Lower leg skin (tissue), 4 donors: Measurements from ENCODE around the gene SLC6A2. TPM values are rescaled to one million over a fixed set of nuclear protein-coding genes. Genes with fewer than 3 reads are reported as not detected.

Source experiments
- DNase-seq, 2 donors: peaks; one replicate each; pipeline ENCODE4 v3.0.0-alpha.2; 2019; ENCODE audit warnings: low spot score in 2 of 2
- H3K4me3 ChIP-seq: fragments of 200-600 bp; sonication (generic); 2 replicates; pipeline ENCODE4 v1.5.1; 2017; ENCODE audit warnings: mild to moderate bottlenecking, low read depth; ENCODE audit not compliant: poor library complexity, severe bottlenecking
- CTCF ChIP-seq, 3 donors: fragments of 450-650 bp; IDR thresholded peaks; one replicate each; pipeline ENCODE4 v1.5.1; 2016; ENCODE audit warnings: antibody characterized with exemption in 3 of 3, mild to moderate bottlenecking in 3 of 3, moderate library complexity in 2 of 3
- POLR2A ChIP-seq, 2 donors: fragments of 450-650 bp; IDR thresholded peaks; one replicate each; pipeline ENCODE4 v1.6.1; 2016 to 2017; ENCODE audit warnings: antibody characterized with exemption in 2 of 2, mild to moderate bottlenecking in 1 of 2, moderate library complexity in 1 of 2
- WGBS, 2 donors: methylation state at CpG; one replicate each; pipeline ENCODE4 v1.1.5; 2018; 5-methylcytosine and 5-hydroxymethylcytosine counted together
- intact Hi-C: fragments of 100-400 bp; cut with DNase I; formaldehyde crosslinking; loops from one replicate; pipeline ENCODE4 v1.15.0; 2023; ENCODE audit warnings: low total_unique reads
- total RNA-seq, 4 donors: library from RNA; depleted of rRNA; stranded (reverse); fragments of >200 nt; gene quantifications; one replicate each; pipeline ENCODE4 v1.1.0, GENCODE V29; 2016

SLC6A2 gene
- total RNA-seq, 4 donors from 2014 or later, result 2.3 to 26.1 (median 8.7) TPM

DNA sequence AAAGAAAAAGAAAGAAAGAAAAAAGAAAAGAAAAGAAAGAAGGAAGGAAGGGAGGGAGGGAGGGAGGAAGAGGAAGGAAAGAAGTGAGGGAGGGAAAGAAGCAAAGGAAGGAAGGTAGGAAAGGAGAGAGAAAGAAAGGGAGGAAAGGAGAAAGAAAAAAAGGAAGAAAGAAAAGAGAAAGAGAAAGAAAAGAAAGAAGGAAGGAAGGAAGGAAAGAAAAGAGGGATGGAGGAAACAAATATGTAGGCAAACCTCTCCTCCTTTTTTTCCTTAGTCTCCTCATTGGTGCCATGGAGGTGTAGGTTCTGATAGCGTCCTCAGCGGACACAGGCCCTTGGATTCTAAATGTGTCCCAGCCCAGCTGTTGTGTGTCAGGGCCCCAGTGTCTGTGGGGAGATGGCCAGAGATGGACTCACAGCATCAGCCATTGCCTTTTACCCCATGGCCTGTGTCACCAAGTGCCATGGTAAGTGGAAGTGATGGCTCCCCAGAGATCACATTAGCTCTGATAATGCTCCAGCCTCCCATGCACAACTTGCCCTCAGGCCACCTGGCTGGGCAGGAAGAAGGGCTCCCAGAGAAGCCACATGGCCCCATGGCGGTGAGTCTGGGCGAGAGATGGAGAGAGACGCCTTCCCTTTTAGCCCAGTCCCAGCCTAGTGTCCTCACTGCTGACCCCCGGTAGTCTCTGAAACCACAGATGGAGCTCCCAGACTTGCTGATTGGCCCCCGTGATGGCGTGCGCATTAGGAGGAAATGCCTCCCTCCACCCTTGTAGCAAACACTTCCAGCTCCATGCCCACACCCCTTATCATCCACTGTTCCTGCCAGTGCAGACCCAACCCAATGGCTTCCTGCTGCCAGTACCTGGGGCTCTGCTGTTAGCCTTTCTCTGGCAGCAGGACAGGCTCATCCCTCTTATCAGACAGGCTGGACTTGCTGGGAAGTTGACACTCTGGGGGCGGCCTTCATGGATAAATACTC, 3.7 kb upstream of the SLC6A2 start:
- DNase-seq, result peak in 1 of 2 donors; percentile 66
- H3K4me3 ChIP-seq, result no peak overlapping the region
- 74 to 80% methylated on average over 10 of the region's 10 CpGs for WGBS, 2 donors
- no peak for TF ChIP-seq CTCF (IDR thresholded peaks at IDR 0.05)
- TF ChIP-seq POLR2A (IDR thresholded peaks at IDR 0.05), result no peak
- intact Hi-C loops, result no loop called here

GRCh38 chr16:55653106-55653505, 2.7 kb upstream of the SLC6A2 start:
- WGBS, 2 donors, result 84 to 91% methylated on average over 2 of the region's 2 CpGs
- no peak overlapping the region for H3K4me3 ChIP-seq
- intact Hi-C loops, result no loop called here
- no peak for DNase-seq
- TF ChIP-seq POLR2A (IDR thresholded peaks at IDR 0.05), result no peak
- no peak for TF ChIP-seq CTCF (IDR thresholded peaks at IDR 0.05)

DNA sequence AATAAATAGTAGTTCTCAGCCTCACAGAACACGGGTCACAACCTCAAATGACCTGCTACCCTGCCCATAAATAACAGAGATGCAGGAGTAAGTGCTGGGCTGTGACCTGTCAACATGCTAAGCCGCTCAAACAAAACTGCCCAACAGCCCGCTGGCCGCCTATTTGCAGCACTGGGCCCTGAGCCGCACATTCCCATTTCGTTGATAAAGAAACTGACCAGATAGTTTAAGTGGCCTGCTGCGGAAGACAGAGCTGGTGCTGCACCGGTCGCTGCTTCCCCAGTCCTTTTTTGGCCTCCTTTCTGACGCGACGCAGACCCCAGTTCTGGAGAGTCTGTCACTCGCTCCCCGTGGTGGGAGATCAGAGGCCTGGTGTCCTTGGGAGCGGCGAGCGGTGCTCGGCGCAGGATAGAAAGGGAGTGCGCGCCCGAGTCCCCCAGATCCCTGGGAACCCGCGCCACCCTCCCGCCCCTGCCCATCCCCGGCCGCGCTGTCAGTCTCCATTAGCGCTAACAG, 349 bp upstream of the SLC6A2 start:
- TF ChIP-seq CTCF (IDR thresholded peaks at IDR 0.05) (no peak), POLR2A (IDR thresholded peaks at IDR 0.05) (no peak)
- no peak for DNase-seq
- 22 to 23% methylated on average over 12 to 14 of the region's 29 CpGs for WGBS, 2 donors
- intact Hi-C loops, result no loop called here
- H3K4me3 ChIP-seq, result peak overlapping the region; percentile 8

DNA sequence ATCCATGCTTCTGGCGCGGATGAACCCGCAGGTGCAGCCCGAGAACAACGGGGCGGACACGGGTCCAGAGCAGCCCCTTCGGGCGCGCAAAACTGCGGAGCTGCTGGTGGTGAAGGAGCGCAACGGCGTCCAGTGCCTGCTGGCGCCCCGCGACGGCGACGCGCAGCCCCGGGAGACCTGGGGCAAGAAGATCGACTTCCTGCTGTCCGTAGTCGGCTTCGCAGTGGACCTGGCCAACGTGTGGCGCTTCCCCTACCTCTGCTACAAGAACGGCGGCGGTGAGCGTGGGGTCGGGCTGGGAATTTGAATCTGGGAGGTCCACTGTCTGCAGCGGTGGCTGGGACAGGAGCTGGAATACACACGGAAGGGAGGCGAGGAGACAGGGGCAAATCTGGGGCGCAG, 904 bp downstream of the SLC6A2 start:
- 20 to 24% methylated on average over 16 to 25 of the region's 37 CpGs for WGBS, 2 donors
- no peak for TF ChIP-seq CTCF (IDR thresholded peaks at IDR 0.05)
- TF ChIP-seq POLR2A (IDR thresholded peaks at IDR 0.05), result no peak
- DNase-seq, result peak in 1 of 2 donors; percentile 77
- H3K4me3 ChIP-seq, result peak overlapping the region; percentile 8
- intact Hi-C loops, result no loop called here

DNA sequence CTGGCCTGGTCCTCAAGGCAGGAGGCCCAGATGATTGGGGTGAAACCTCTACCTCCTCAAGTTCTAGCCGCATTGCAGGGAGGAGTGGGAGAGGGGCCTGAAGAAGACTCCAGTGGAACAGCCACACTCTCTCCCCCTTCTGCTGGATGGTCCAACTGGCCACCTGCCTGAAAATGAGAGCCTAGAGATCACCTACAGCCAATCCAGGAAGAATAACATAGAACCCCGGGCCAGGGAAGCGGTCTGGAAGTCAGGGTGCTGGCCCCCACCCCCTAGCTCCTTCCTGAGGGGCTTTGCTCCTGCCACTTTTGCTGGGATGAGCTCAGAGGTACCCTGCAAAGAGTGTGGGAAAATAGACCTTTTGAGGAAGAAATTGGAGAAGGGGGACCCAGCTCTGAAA, 1.8 kb downstream of the SLC6A2 start:
- TF ChIP-seq POLR2A (IDR thresholded peaks at IDR 0.05) (no peak), CTCF (IDR thresholded peaks at IDR 0.05) (no peak)
- no peak overlapping the region for H3K4me3 ChIP-seq
- intact Hi-C loops, result no loop called here
- DNase-seq, result peak in 1 of 2 donors; percentile 58
- 91 to 92% methylated on average over 3 of the region's 3 CpGs for WGBS, 2 donors
